HG03457 (cell line): ENCODE measurements around the gene LPAR5.

Experiments used
- ATAC-seq: cut with Tn5 transposase; IDR thresholded peaks from one replicate; pipeline ENCODE4 v1.9.1; 2021; ENCODE audit warnings: moderate number of reproducible peaks; ENCODE audit not compliant: unreplicated experiment

Gene LPAR5

DNA sequence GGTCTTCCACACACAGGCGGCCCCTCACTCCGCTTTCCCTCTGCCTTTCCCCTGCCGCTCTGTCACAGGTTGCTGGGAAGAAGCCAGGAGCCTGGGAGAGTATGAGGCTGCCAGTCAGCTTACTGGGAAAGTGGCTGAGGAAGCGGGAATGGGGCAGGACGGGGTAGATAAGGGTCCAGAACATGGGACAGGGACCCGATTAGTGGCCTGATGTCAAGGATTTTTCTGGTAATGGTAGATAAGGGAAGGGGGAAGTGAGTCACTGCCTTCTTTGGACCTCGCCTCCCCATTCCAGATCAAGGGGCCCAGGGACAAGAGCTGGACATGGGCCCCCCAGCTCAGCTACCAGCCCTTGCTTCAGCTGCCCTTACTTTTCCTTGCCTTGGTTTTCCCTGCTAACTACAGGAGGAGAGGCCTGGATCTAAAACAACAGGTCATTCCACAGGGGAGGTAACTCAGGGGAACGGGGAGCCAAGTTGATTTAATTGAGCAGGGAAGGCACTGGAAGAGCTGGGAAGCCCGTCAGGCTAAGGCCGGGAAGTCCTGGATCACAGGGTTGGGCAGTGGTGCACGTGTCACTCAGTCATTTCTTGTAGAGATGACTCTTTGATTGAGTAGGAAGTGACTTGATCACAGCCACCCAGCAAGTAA is 3.5 kb upstream of the LPAR5 start:
- ATAC-seq, result no peak

- no peak for ATAC-seq
Observed at GRCh38 chr12:6638305-6638704, 2.5 kb upstream of the LPAR5 start.

DNA sequence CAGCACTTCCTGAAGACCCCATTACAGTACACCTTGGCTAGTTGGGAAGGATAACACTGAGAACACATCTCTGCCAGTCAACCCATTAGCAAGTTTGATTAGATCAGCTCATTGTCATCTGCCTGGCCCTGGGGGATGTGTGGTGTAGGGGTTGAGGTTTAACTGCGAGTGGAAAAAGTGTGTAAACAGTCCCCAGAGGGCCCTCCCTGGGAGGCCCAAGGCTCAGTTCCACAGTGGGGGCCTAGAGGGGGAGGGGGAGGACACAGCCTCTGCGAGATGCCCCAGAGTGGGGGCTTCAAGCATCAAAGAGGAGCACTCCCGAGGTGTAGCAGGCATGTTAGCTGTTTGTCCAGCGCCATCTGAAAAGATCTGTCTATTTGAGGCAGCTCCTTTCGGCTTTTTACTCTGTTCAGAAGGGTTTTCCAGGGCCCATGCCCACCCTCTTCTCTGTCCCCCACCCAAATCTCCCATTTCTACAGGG is 344 bp downstream of the LPAR5 start:
- no peak for ATAC-seq

DNA sequence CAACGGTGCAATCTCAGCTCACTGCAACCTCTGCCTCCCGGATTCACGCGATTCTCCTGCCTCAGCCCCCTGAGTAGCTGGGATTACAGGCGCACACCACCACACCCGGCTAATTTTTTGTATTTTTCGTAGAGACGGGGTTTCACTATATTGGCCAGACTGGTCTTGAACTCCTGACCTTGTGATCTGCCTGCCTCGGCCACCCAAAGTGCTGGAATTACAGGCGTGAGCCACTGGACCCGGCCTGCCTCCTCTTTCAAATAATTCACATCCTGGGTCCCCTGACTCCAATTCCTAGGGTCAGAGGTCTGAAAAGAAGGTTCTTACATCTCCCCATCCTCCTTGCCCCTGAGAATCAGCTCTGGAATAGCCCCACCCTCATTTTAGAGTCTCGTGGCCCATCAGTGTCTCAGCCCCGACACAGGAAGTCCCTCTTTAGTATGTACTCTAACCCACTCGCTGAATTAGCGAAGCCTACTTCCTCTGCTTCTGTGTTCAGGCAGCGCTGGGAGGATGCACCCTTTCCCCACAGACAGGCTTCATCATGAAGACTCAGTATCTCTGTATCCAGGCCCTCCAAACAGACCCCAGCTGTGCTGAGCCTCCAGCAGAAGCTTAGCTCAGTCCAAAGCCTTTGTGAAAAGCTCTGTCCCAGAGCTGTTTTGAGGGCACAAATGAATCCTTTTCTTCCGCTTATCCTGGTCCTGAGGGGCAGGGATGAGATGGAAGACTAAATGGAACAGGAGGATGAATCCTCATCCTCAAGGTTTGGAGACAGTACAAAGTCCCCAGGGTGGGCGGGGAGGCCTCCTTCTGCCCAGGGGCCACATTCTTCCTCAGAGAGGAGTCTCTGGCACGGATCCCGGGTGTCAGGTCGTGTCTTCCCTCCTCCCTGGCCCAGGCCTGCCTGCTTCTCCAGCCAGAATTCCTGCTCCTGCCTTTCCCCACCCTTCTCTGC is 3.5 kb downstream of the LPAR5 start:
- no peak for ATAC-seq

- no peak for ATAC-seq
Observed at GRCh38 chr12:6631549-6631961, 4.2 kb downstream of the LPAR5 start.

- no peak for ATAC-seq
Observed at GRCh38 chr12:6630736-6631135, 5.0 kb downstream of the LPAR5 start.

- no peak for ATAC-seq
Observed at GRCh38 chr12:6627616-6628015, 8.1 kb downstream of the LPAR5 start.

DNA sequence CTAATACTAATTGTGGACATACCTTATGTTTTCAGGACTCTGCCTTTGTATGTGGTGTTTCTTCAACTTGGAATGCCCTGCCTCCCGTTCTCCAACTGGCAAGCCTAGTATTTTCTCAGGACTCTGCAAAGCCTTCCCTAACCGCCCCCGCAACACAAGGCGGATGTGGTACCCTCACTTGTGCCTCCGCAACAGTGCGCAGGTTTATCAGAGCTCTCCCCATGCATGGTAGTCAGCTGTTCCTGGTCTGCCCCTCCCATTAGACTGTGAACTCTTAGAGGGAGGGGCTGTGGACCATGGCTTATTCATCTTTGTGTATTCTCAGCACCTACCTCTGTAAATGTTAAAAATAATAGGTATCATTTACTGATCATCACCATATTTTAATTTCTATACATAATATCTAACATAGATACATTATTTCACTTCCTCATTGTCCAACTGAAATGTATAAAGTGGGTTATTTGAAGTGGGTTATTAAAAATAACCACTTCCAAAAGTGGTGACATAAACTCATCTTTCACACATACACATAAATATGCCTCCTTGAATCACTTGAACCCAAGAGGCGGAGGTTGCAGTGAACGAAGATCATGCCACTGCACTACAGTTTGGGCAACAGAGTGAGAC is 9.0 kb downstream of the LPAR5 start:
- ATAC-seq, result no peak

GRCh38 chr12:6620885-6621274 is 14.9 kb downstream of the LPAR5 start:
- no peak for ATAC-seq

DNA sequence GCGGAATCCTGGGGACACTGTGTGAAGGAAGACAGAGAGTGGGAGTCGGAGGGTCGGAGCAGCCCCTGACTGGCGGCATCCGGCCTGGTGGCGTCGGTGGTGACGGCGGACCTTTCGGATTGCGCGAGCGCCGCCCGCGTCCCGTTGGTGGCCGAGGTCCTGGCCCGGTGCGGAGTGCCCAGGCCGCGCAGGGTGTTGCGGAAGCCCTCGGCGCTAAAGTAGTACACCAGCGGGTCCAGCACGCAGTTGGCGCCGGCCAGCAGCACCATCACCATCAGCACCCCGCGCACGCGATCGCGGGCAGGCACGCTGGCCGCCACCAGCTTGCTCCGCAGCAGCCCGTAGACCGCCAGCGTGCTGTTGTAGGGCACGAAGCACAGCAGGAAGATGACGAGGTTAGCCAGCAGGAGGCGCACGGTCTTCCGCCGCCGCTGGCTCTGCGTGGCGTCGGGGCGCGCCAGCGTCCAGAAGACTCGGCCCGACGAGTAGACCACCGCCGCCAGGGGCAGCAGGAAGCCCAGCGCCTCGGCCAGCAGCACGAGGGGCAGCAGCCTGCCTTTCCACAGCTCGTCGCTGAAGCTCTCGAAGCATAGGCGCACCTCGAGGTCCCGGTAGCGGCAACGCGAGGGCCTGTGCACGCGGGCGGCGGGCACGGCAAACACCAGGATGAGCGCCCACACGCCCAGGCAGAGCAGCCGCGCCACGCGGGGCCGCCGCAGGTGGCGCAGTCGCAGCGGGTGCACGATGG is 15.4 kb downstream of the LPAR5 start:
- no peak for ATAC-seq

GRCh38 chr12:6618483-6619225 is 17.1 kb downstream of the LPAR5 start:
- no peak for ATAC-seq

- no peak for ATAC-seq
Observed at GRCh38 chr12:6615802-6616201, 20.0 kb downstream of the LPAR5 start.

DNA sequence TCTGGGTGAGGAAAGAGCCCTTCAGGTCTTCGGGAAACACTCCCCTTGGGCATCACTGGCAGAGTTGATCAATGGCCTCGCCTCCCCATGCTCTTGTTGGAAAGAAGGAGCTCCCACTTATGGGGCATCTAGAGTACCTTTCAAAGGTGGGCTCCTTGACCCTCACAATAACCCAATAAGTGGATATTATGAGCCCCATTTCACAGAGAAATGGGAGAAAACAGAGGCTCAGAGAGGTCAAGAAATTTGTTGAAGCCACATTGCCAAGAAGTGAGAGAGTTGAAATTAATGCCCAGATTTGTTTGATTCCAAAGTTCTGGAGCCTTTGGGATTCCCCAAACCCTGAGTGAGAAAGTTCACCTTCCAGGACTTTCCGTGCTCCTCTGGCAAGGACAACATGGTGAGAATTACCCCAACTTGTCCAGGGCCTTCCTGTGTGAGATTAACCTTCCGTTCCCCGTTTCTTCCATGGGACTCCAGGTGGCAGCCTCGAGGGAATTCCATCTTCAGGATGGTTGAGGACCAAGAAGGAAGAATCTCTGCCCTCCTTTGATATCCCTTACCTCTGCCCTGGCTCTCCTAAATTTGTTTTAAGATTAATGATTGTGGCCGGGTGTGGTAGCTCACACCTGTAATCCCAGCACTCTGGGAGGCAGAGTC is 21.1 kb downstream of the LPAR5 start:
- ATAC-seq, result no peak

GRCh38 chr12:6613776-6614512 is 21.8 kb downstream of the LPAR5 start:
- no peak for ATAC-seq

- no peak for ATAC-seq
Observed at GRCh38 chr12:6613015-6613775, 22.6 kb downstream of the LPAR5 start.

- ATAC-seq, result no peak
Observed at GRCh38 chr12:6612652-6613014, 23.1 kb downstream of the LPAR5 start.

DNA sequence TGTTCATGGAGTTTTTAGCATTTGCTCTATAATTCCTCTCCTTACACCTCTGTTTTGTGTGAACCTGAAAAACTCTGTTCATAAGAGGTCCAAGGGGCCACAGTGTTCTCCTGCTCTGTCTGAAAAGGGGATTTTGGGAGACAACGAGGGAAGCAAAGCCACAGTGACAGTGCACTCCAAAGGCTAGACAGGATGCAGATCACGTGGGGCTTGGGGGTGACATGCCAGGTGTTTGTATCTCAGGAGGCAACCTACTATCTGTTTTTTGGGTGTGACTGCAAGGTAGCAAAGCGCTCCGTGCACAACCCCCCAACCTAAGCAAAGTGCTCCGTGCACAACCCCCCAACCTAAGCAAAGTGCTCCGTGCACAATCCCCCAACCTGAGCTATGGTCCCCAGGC is 23.5 kb downstream of the LPAR5 start:
- ATAC-seq, result no peak

DNA sequence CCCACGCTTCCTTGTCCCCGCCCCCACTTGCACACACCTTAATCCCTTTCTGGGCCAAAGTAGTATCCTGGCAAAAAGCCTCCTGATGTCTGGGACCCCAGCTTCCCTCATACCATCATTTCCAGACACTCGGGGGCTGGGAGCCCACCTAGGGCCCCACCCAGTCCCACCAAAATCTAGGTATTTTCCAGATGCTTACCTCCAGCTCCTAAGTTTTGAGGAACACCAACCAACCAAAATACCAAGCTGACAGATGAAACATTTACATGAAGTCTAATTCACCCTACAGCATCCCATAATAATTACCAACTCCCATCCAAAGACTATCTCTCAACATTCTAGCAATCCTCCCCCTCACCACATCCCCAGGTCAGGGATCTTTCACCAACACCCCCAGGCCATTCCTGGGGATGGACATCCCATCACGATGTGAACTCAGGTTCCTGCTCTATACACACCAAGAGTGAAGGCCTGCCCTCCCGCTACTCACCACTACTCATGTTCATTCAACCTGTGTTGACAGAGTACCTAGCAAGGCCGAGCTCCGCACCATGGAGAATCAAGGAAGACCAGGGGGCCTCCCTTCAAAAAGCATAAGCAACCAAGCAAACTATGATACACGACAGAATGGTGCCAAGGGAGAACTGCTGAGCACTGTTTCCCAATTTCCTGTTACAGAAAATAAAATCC is 27.0 kb downstream of the LPAR5 start:
- ATAC-seq, result no peak
